ENCODE data around the gene TMEM132A. TPM values are rescaled to one million over a fixed set of nuclear protein-coding genes. Genes with fewer than 3 reads are reported as not detected.

The TMEM132A gene
- total RNA-seq, 1 experiment from 2014 or later, result 54.4 TPM

DNA sequence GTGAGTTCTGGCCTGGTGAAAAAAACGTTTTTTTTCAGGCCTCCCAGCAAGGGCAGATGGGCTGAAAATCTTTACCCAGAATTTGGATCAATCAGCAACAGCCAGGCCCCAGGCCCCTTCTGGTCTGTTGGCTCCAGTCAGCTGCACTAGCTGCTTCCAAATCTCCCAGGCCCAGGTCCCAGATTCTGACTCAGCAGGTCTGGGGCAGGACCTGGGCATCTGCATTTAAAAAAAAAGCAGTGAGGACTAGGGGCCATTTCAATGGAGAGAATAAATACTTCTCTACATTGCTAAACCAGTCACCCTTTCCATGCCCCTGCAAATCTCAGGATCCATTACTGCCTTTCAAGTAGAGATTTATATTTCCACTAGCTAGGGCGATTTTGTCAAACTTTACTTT, 23.4 kb downstream of the TMEM132A start:
- Histone ChIP-seq H3K27ac (no peak overlapping the region), H3K27me3 (ENCODE audit: insufficient read depth, low read depth) (no peaks in the 10 kb centered on the region), H3K4me3 (no peak overlapping the region), H3F3A (ENCODE audit: insufficient read depth, low read depth) (peaks cover 16% of the 10 kb centered on the region), H3K4me2 (no peak overlapping the region), H2AFZ (no peak overlapping the region), H3K36me3 (ENCODE audit: low read depth) (no peaks in the 10 kb centered on the region), H3K9me2 (ENCODE audit: insufficient read depth) (no peaks in the 10 kb centered on the region), H3K4me1 (replicated peaks; ENCODE audit: insufficient read depth) (peaks cover 12% of the 10 kb centered on the region), H4K20me1 (ENCODE audit: insufficient read depth) (no peaks in the 10 kb centered on the region), H3K79me2 (ENCODE audit: low read depth) (no peaks in the 10 kb centered on the region), H3K9me3 (ENCODE audit: insufficient read depth, low read depth) (no peaks in the 10 kb centered on the region)
- POLR2A ChIA-PET (ENCODE audit: unreplicated experiment), result interaction anchor here (0.6 kb wide), 1 partner anchor 42 kb away, joined by 4 read pairs; no protein-coding TSS in a partner anchor
- no TSS peak for BruUV-seq (replicated peaks)
- intact Hi-C loops (cut with micrococcal nuclease; ENCODE audit: unreplicated experiment), result no loop called here
- no peak for DNase-seq
- no peak for TF ChIP-seq EZH2 (IDR thresholded peaks at IDR 0.05; ENCODE audit: low read depth)
- no peak for TF ChIP-seq CTCF (conservative IDR thresholded peaks at IDR 0.05)
- CTCF ChIA-PET, result no interaction called here

- BruUV-seq (replicated peaks), result no TSS peak
- Histone ChIP-seq H3K4me2 (no peak overlapping the region), H3K9me3 (ENCODE audit: insufficient read depth, low read depth) (no peaks in the 10 kb centered on the region), H3K4me1 (replicated peaks; ENCODE audit: insufficient read depth) (peaks cover 6% of the 10 kb centered on the region), H2AFZ (no peak overlapping the region), H3F3A (ENCODE audit: insufficient read depth, low read depth) (peaks cover 10% of the 10 kb centered on the region; the same call in 1 of the 2 replicates), H3K79me2 (ENCODE audit: low read depth) (no peaks in the 10 kb centered on the region), H3K36me3 (ENCODE audit: low read depth) (no peaks in the 10 kb centered on the region), H3K27ac (no peak overlapping the region), H4K20me1 (ENCODE audit: insufficient read depth) (no peaks in the 10 kb centered on the region), H3K4me3 (no peak overlapping the region), H3K27me3 (ENCODE audit: insufficient read depth, low read depth) (no peaks in the 10 kb centered on the region), H3K9me2 (ENCODE audit: insufficient read depth) (no peaks in the 10 kb centered on the region)
- CTCF ChIA-PET, result no interaction called here
- POLR2A ChIA-PET (ENCODE audit: unreplicated experiment), result interaction anchor here (0.6 kb wide), 1 partner anchor 42 kb away, joined by 4 read pairs; no protein-coding TSS in a partner anchor
- no peak for DNase-seq
- intact Hi-C loops (cut with micrococcal nuclease; ENCODE audit: unreplicated experiment), result no loop called here
- TF ChIP-seq CTCF (conservative IDR thresholded peaks at IDR 0.05) (no peak), EZH2 (IDR thresholded peaks at IDR 0.05; ENCODE audit: low read depth) (no peak)
These were observed 24.0 kb downstream of the TMEM132A start for GRCh38 chr11:60948250-60948649.

DNA sequence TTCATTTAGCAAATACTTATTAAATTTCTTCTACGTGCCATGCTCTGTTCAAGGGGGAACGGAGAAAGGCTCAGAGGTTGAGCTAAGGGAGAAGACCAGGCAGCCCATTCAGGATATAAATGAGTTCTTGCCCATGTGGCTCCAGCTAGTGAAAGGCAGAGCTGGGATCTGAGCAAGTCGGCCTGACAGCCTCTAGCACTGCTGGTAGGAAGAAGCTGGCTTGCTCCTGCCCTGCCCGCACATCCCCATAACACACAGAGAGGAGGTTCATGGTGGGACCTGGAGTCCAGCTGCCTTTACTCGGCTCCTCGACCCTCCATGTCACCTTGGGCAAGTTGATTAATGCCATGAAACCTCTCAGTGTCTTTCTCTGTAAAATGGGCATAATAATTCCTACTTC, 25.8 kb downstream of the TMEM132A start:
- Histone ChIP-seq H3K4me2 (no peak overlapping the region), H3F3A (ENCODE audit: insufficient read depth, low read depth) (no peaks in the 10 kb centered on the region), H3K9me3 (ENCODE audit: insufficient read depth, low read depth) (no peaks in the 10 kb centered on the region), H3K27ac (no peak overlapping the region), H2AFZ (no peak overlapping the region), H3K79me2 (ENCODE audit: low read depth) (no peaks in the 10 kb centered on the region), H3K27me3 (ENCODE audit: insufficient read depth, low read depth) (no peaks in the 10 kb centered on the region), H4K20me1 (ENCODE audit: insufficient read depth) (no peaks in the 10 kb centered on the region), H3K36me3 (ENCODE audit: low read depth) (no peaks in the 10 kb centered on the region), H3K4me3 (no peak overlapping the region), H3K9me2 (ENCODE audit: insufficient read depth) (no peaks in the 10 kb centered on the region), H3K4me1 (replicated peaks; ENCODE audit: insufficient read depth) (no peaks in the 10 kb centered on the region)
- intact Hi-C loops (cut with micrococcal nuclease; ENCODE audit: unreplicated experiment), result no loop called here
- DNase-seq, result no peak
- no TSS peak for BruUV-seq (replicated peaks)
- ChIA-PET POLR2A (ENCODE audit: unreplicated experiment) (interaction anchor here (0.6 kb wide), 1 partner anchor 38 kb away, joined by 9 read pairs; no protein-coding TSS in a partner anchor), CTCF (no interaction called here)
- TF ChIP-seq EZH2 (IDR thresholded peaks at IDR 0.05; ENCODE audit: low read depth) (no peak), CTCF (conservative IDR thresholded peaks at IDR 0.05) (no peak)

Measured in PC-9 (cell line).